GM12874 (cell line): Measurements from ENCODE around the gene MED23.

ENCODE experiments used
- TF ChIP-seq, protein P1 (sequence below): IDR thresholded peaks from 2 replicates; pipeline ENCODE4 v1.5.1; 2011; ENCODE audit warnings: low read depth, mild to moderate bottlenecking, control low read depth, low read length, moderate library complexity; ENCODE audit not compliant: insufficient read depth

MED23 gene

DNA sequence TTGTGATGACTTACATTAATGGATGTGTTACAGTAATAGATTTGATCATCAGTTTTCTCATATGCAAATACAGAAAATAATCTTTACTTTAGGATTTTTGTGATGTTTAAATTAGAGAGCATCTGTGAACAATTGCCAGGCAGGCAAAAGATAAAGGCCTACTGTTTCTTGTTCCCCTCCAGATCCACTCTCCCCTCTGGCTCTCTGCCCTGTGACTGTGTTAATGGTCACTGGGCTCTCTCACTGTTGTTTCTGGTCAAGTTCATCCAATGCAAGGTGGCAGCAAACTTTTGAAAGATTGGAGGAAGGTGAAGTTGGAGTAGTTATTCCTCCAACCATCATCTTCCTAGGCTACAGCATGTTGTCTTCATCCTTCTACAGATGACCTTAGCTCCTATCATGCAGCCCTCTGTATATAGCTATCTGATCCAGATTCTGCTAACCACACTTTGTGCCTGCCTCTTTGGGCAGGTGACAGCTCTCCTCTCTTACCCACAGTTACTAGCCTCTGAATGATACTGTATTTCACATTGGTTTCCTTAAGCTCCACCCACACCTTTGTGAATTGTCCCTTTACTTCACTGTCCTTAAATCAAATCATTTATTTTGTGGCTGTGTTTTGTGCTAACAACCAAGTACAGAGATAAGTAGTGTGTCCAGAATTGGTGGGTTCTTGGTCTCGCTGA is 103.9 kb downstream of the MED23 start:
- TF ChIP-seq, protein P1, sequence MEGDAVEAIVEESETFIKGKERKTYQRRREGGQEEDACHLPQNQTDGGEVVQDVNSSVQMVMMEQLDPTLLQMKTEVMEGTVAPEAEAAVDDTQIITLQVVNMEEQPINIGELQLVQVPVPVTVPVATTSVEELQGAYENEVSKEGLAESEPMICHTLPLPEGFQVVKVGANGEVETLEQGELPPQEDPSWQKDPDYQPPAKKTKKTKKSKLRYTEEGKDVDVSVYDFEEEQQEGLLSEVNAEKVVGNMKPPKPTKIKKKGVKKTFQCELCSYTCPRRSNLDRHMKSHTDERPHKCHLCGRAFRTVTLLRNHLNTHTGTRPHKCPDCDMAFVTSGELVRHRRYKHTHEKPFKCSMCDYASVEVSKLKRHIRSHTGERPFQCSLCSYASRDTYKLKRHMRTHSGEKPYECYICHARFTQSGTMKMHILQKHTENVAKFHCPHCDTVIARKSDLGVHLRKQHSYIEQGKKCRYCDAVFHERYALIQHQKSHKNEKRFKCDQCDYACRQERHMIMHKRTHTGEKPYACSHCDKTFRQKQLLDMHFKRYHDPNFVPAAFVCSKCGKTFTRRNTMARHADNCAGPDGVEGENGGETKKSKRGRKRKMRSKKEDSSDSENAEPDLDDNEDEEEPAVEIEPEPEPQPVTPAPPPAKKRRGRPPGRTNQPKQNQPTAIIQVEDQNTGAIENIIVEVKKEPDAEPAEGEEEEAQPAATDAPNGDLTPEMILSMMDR, result no peak
